ENCODE measurements around the gene SPTB. TPM values are rescaled to one million over a fixed set of nuclear protein-coding genes. Genes with fewer than 3 reads are reported as not detected.
A peak's percentile ranks its signal among the peaks of the same experiment; 100 is the strongest.

The SPTB gene
- polyA plus RNA-seq (2012; ENCODE audit: low read depth, missing spikeins): 0.09 TPM

DNA sequence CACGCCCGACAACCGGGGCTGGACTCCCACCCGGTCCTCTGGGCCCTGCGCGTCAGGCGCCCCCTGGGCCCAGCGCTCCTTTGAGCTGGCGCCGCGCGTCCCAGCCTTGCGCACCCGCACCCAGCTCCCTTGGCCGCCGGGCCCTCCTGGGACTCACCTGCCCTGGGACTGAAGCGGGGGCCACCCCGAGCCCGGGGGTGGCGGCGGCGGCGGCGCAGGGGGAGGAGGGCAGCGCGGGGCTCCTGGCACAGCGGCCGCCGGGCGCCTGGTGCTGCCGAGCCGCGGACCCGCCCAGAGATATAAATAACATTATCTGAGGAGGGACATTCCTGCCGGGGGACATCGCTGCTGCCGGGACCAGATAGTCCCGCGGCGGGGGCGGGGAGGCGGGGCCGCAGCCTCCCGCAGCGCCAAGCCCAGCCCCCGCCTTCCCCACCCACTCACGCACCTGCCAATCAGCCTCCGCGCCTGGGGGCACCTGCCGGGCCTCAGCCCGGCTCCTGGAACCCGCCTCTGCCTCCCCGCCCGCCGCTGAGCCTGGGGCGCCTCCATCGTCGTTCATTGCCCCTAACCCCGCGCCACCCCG is at the start of gene SPTB:
Gene SPTB, minus strand, starts transcription at position 273 of the 586 bp plus-strand sequence. CDS start 56,813 bp downstream, outside the sequence.
- TF ChIP-seq POLR2A (IDR thresholded peaks at IDR 0.05; ENCODE audit: low read depth, low read length) (no peak), SPI1 (IDR thresholded peaks at IDR 0.05; ENCODE audit: low read depth, low read length) (no peak), PAX5 (IDR thresholded peaks at IDR 0.05; ENCODE audit: insufficient read depth, low read length, severe bottlenecking) (no peak), TAF1 (IDR thresholded peaks at IDR 0.05; ENCODE audit: low read depth, low read length) (no peak), POU2F2 (IDR thresholded peaks at IDR 0.05; ENCODE audit: low read depth, low read length) (no peak), POLR2AphosphoS5 (IDR thresholded peaks at IDR 0.05; ENCODE audit: low read depth, low read length) (no peak)
- peak; percentile 52 for DNase-seq (ENCODE audit: insufficient read length, low spot score)
- FAIRE-seq: no peak

DNA sequence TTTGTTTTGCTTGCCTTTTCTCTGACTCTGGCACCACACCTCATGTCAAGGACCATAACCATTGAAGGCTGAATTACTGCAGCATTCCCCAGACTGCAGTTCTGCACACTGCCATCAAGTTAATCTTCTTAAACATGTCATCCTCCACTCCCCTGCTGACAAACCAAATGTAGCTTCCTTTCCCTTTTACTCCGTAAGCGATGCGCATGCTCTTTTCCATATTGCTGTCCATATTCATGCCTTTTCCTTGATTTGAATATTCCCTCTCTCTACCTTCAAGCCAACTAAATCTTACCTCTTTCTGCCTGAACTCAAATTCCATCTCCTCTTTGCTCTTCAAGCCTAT is 49.3 kb upstream of the SPTB start:
- no peak for TF ChIP-seq POLR2AphosphoS5 (IDR thresholded peaks at IDR 0.05; ENCODE audit: low read depth, low read length)
- TF ChIP-seq SPI1 (IDR thresholded peaks at IDR 0.05; ENCODE audit: low read depth, low read length): no peak
- no peak for TF ChIP-seq POLR2A (IDR thresholded peaks at IDR 0.05; ENCODE audit: low read depth, low read length)
- no peak for TF ChIP-seq TAF1 (IDR thresholded peaks at IDR 0.05; ENCODE audit: low read depth, low read length)
- peak; percentile 33 for FAIRE-seq
- DNase-seq (ENCODE audit: insufficient read length, low spot score): no peak

GRCh38 chr14:64928239-64929013 is 48.7 kb upstream of the SPTB start:
- TF ChIP-seq POLR2A (IDR thresholded peaks at IDR 0.05; ENCODE audit: low read depth, low read length) (no peak), PAX5 (IDR thresholded peaks at IDR 0.05; ENCODE audit: insufficient read depth, low read length, severe bottlenecking) (no peak), POU2F2 (IDR thresholded peaks at IDR 0.05; ENCODE audit: low read depth, low read length) (no peak), SPI1 (IDR thresholded peaks at IDR 0.05; ENCODE audit: low read depth, low read length) (no peak), TAF1 (IDR thresholded peaks at IDR 0.05; ENCODE audit: low read depth, low read length) (no peak), POLR2AphosphoS5 (IDR thresholded peaks at IDR 0.05; ENCODE audit: low read depth, low read length) (no peak)
- FAIRE-seq: peak; percentile 59
- no peak for DNase-seq (ENCODE audit: insufficient read length, low spot score)

DNA sequence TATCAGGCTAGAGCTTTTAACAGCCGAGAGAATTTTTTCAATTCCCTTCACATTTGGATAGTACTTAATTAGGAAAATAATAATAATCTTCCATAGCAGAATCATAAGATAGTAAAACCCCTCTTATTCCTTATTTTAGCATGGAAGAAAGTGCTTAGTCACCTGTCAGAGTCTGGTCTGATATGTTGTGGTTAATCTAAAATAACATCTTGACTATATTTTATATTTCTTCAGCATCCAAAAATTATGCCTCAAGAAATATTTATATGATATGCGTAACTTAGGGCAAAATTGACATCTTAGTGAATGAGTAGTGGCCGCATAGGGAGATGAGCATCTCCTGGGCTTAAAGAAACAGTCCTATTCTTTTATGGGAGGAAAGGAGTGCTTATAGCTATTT is 47.3 kb upstream of the SPTB start:
- DNase-seq (ENCODE audit: insufficient read length, low spot score) (no peak), FAIRE-seq (no peak)
- no peak for TF ChIP-seq POLR2A (IDR thresholded peaks at IDR 0.05; ENCODE audit: low read depth, low read length)
- TF ChIP-seq PAX5 (IDR thresholded peaks at IDR 0.05; ENCODE audit: insufficient read depth, low read length, severe bottlenecking): no peak
- TF ChIP-seq POLR2AphosphoS5 (IDR thresholded peaks at IDR 0.05; ENCODE audit: low read depth, low read length): no peak
- no peak for TF ChIP-seq SPI1 (IDR thresholded peaks at IDR 0.05; ENCODE audit: low read depth, low read length)
- no peak for TF ChIP-seq TAF1 (IDR thresholded peaks at IDR 0.05; ENCODE audit: low read depth, low read length)
- no peak for TF ChIP-seq POU2F2 (IDR thresholded peaks at IDR 0.05; ENCODE audit: low read depth, low read length)

DNA sequence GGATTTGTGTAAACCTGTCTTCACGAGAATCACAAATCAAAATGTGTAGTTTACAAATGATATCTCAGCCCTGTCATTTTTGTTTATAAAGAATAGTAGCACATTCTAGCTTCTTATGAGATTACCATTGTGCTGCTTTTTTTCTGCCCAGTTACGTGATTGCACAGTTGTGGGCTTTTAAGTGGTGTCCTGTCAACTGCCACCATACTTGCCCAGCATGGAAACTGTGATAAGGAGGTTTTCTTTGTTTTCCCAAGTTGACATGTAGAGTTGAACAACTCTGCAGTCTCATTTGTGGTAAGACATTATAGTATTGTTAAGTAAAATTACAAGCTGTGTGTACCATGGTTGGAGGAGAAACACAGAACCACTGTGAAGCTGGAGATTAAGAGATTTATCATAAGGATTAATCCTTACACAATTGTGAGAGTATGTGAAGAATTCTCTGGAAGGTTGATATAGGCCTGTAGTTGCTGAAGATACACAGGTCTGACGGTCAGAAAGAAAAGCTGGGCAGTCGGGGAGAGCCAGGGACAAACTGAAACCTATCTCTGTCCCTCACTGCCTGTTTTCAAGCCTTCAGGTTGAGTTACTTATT is 46.8 kb upstream of the SPTB start:
- FAIRE-seq: peak; percentile 66
- TF ChIP-seq POLR2AphosphoS5 (IDR thresholded peaks at IDR 0.05; ENCODE audit: low read depth, low read length) (no peak), SPI1 (IDR thresholded peaks at IDR 0.05; ENCODE audit: low read depth, low read length) (no peak), POLR2A (IDR thresholded peaks at IDR 0.05; ENCODE audit: low read depth, low read length) (no peak), PAX5 (IDR thresholded peaks at IDR 0.05; ENCODE audit: insufficient read depth, low read length, severe bottlenecking) (no peak), POU2F2 (IDR thresholded peaks at IDR 0.05; ENCODE audit: low read depth, low read length) (no peak), TAF1 (IDR thresholded peaks at IDR 0.05; ENCODE audit: low read depth, low read length) (no peak)
- DNase-seq (ENCODE audit: insufficient read length, low spot score): no peak

DNA sequence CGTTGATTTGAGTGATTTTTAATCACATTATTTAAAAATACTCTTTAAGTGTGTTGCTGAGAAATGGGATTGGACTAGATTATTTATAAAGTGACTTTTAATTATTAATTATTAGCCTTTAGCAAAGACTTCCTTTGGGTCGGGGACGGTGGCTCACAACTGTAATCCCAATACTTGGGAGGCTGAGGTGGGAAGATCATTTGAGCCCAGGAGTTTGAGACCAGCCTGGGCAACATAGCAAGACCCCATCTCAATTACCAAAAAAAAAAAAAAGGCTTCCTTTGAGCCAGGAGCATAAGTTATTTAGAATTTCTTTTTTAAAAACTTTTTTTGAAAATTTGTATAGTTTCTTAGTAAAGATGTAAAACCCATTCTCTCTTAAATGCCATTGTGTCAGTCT is 43.3 kb upstream of the SPTB start:
- no peak for TF ChIP-seq TAF1 (IDR thresholded peaks at IDR 0.05; ENCODE audit: low read depth, low read length)
- no peak for TF ChIP-seq SPI1 (IDR thresholded peaks at IDR 0.05; ENCODE audit: low read depth, low read length)
- no peak for TF ChIP-seq POU2F2 (IDR thresholded peaks at IDR 0.05; ENCODE audit: low read depth, low read length)
- no peak for TF ChIP-seq PAX5 (IDR thresholded peaks at IDR 0.05; ENCODE audit: insufficient read depth, low read length, severe bottlenecking)
- TF ChIP-seq POLR2AphosphoS5 (IDR thresholded peaks at IDR 0.05; ENCODE audit: low read depth, low read length): no peak
- no peak for TF ChIP-seq POLR2A (IDR thresholded peaks at IDR 0.05; ENCODE audit: low read depth, low read length)
- FAIRE-seq: no peak
- no peak for DNase-seq (ENCODE audit: insufficient read length, low spot score)

DNA sequence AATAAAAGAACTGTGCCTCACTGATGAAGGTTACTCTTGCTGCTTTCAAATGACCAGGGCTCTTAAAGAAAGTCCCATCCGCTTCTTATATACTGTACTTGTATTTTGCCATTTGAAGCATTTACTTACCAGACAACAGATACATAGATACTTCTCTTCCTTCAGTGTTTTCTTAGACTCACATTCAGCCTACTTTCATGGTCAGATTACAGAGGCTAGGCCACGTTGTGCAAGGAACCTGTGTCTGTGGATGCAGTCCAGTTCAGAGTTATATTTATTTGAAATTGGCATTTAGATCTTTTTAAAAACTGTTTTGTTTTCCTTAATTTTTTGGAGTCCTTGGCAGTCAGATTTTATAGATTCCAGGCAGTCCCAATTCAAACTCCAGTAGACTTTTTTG is 40.8 kb upstream of the SPTB start:
- FAIRE-seq: no peak
- TF ChIP-seq POLR2A (IDR thresholded peaks at IDR 0.05; ENCODE audit: low read depth, low read length) (no peak), POLR2AphosphoS5 (IDR thresholded peaks at IDR 0.05; ENCODE audit: low read depth, low read length) (no peak), POU2F2 (IDR thresholded peaks at IDR 0.05; ENCODE audit: low read depth, low read length) (no peak)
- no peak for DNase-seq (ENCODE audit: insufficient read length, low spot score)

GRCh38 chr14:64919618-64920017 is 39.9 kb upstream of the SPTB start:
- no peak for FAIRE-seq
- TF ChIP-seq POU2F2 (IDR thresholded peaks at IDR 0.05; ENCODE audit: low read depth, low read length) (no peak), POLR2A (IDR thresholded peaks at IDR 0.05; ENCODE audit: low read depth, low read length) (no peak), TAF1 (IDR thresholded peaks at IDR 0.05; ENCODE audit: low read depth, low read length) (no peak), POLR2AphosphoS5 (IDR thresholded peaks at IDR 0.05; ENCODE audit: low read depth, low read length) (no peak), PAX5 (IDR thresholded peaks at IDR 0.05; ENCODE audit: insufficient read depth, low read length, severe bottlenecking) (no peak), SPI1 (IDR thresholded peaks at IDR 0.05; ENCODE audit: low read depth, low read length) (no peak)
- no peak for DNase-seq (ENCODE audit: insufficient read length, low spot score)

DNA sequence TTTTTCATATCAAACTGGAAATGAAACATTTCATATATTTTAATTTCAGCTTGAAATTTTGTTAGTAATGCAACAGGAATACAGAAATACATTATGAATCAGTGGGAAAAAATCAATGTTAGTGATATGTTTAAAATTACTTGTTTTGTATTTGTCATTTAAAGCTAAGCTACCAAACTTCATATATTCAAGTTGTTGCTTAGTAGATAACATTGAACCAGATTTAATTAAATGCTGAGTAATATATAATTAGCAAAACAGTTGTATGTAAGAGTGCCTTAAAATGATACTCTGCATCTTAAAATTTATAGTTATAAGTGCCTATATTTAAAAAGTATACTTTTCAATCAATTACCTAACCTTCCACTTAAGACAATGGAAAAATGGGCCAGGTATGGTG is 39.5 kb upstream of the SPTB start:
- DNase-seq (ENCODE audit: insufficient read length, low spot score): no peak
- TF ChIP-seq TAF1 (IDR thresholded peaks at IDR 0.05; ENCODE audit: low read depth, low read length) (no peak), POU2F2 (IDR thresholded peaks at IDR 0.05; ENCODE audit: low read depth, low read length) (no peak), POLR2A (IDR thresholded peaks at IDR 0.05; ENCODE audit: low read depth, low read length) (no peak), POLR2AphosphoS5 (IDR thresholded peaks at IDR 0.05; ENCODE audit: low read depth, low read length) (no peak), SPI1 (IDR thresholded peaks at IDR 0.05; ENCODE audit: low read depth, low read length) (no peak), PAX5 (IDR thresholded peaks at IDR 0.05; ENCODE audit: insufficient read depth, low read length, severe bottlenecking) (no peak)
- FAIRE-seq: no peak
